Fibroblast of the aortic adventitia (primary cell): ENCODE data around the gene DTYMK. TPM values are rescaled to one million over a fixed set of nuclear protein-coding genes. Genes with fewer than 3 reads are reported as not detected.

Experiments used
- DNase-seq: peaks from one replicate; pipeline ENCODE4 v3.0.0-alpha.2; 2010; ENCODE audit warnings: low read depth
- H3K4me3 ChIP-seq: 2 replicates; pipeline ENCODE4 v1.5.1; 2011; ENCODE audit warnings: low read depth, mild to moderate bottlenecking, control low read depth, low read length, moderate library complexity
- CTCF ChIP-seq: IDR thresholded peaks from 2 replicates; pipeline ENCODE4 v1.5.1; 2011; ENCODE audit warnings: mild to moderate bottlenecking, low read length, control low read depth, inconsistent platforms; ENCODE audit not compliant: insufficient read depth
- total RNA-seq: library from RNA; depleted of rRNA; stranded (reverse); fragments of >200 nt; gene quantifications from 2 replicates; pipeline ENCODE4 v1.2.3, GENCODE V29; 2012; ENCODE audit warnings: low replicate concordance

The DTYMK gene
- total RNA-seq, 1 donor: 41.8 TPM

DNA sequence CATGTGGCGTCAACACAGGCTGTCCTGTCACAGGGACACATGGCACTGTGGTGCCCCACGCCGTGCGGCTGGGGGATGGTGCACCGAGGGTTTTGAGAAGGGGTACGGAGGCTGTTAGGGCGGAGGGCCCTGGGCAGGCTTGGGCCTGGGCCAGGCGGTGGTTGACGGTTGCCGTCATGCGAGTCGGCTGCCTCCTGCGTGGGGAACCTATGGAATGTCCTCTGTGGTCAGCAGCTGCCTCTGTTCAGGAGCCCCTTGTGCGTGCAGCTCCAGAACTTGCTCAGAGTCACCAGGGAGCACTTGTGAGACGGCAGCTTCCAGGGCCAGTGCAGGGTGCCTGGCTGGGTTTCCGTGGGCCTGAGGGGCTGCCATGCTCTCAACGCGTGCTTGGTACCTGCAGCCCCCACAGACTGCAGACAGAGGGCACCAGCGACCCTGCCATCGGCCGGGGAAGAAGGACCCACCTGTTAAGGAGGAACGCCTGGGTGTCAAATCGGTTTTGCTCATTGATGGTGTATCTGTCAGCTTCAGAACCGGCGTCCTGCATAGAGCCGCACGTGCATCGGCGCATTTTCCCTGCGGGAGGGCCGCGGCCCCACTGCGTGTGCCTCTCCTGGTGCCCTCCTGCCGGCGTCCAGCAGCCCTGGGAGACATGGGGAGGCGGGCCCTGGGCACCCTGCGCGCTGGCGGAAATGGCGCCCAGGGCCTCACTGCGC lies 37.8 kb upstream of the DTYMK start:
- no peak for DNase-seq
- TF ChIP-seq CTCF: peak; percentile 19
- no peak overlapping the region for H3K4me3 ChIP-seq

GRCh38 chr2:241722896-241723454 lies 36.4 kb upstream of the DTYMK start:
- H3K4me3 ChIP-seq: no peak overlapping the region
- no peak for DNase-seq

GRCh38 chr2:241721852-241722251 lies 35.2 kb upstream of the DTYMK start:
- no peak overlapping the region for H3K4me3 ChIP-seq
- DNase-seq: no peak
- TF ChIP-seq CTCF: no peak

More at GRCh38 chr2:241722896-241723454, 36.4 kb upstream of the DTYMK start:
- no peak for TF ChIP-seq CTCF

DNA sequence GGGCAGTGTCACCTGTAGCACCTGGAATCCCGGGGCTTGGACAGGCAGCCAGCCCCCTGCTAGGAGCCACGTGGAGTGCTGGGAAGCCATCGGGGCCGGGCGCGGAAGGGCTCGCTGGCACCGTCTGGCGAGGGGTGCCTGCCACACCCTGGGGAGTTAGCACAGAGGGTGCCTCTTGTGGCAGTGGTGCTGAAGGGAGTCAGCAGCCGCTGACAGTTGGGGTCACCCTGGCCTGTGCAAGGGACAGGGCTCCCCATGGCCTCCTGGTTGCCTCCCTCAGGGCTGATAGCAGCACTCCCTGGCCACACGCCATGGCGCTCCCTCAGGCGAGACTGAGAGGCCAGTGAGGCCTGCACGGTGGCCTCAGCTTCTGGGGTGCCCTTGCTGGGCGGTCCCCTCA lies 33.9 kb upstream of the DTYMK start:
- H3K4me3 ChIP-seq: no peak overlapping the region
- TF ChIP-seq CTCF: no peak
- DNase-seq: no peak

GRCh38 chr2:241720099-241720498 lies 33.5 kb upstream of the DTYMK start:
- no peak for TF ChIP-seq CTCF
- H3K4me3 ChIP-seq: no peak overlapping the region
- DNase-seq: no peak

DNA sequence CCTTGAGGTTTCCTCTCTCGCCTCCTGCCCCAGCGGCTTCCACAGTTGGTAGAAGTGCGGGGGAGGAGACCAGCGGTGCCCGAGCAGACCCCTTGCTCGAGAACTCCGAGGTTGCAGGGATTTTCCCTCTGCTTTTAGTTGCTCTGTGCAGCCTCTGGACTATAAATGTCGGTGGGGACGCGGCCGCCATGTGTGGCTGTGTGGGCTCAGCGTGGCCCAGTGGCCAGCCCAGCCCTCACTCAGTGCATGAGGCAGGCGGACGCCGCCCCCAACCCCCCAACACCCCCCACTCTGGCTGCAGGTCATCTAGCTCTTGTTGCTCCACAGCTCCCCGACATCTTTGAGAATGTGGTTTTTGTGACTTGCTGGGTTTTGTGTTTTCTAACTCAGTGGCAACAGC lies 32.5 kb upstream of the DTYMK start:
- TF ChIP-seq CTCF: no peak
- no peak overlapping the region for H3K4me3 ChIP-seq
- DNase-seq: no peak
